ENCODE measurements around the gene SCYGR5.

The SCYGR5 gene

DNA sequence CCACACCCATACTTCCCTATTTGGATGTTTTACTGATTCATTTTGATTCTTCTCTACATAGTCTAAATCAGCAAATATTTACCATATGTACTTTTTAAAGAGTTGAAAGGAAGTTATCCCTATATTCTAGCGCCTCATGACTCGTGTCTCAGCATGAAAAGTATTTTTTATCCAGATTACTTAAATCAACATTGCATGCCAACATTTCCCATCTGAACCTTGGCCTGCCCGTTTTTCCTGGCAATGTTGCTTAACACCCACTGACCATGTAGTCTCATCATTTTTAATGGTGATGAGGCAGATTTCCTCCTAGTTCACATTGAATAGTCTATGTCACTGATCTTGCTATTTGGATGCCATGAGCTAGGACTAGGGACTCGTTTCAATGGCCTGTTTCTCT lies 13.2 kb upstream of the SCYGR5 start:
- no peaks in the 10 kb centered on the region for H3K36me3 Mint-ChIP-seq (ENCODE audit: low read depth)
- H3K27me3 Mint-ChIP-seq (ENCODE audit: low read depth): peaks cover 6% of the 10 kb centered on the region
- no peaks in the 10 kb centered on the region for H3K4me1 Mint-ChIP-seq
- H3K4me3 Mint-ChIP-seq: no peak overlapping the region
- no peaks in the 10 kb centered on the region for H3K9me3 Mint-ChIP-seq
- TF ChIP-seq, protein P1, sequence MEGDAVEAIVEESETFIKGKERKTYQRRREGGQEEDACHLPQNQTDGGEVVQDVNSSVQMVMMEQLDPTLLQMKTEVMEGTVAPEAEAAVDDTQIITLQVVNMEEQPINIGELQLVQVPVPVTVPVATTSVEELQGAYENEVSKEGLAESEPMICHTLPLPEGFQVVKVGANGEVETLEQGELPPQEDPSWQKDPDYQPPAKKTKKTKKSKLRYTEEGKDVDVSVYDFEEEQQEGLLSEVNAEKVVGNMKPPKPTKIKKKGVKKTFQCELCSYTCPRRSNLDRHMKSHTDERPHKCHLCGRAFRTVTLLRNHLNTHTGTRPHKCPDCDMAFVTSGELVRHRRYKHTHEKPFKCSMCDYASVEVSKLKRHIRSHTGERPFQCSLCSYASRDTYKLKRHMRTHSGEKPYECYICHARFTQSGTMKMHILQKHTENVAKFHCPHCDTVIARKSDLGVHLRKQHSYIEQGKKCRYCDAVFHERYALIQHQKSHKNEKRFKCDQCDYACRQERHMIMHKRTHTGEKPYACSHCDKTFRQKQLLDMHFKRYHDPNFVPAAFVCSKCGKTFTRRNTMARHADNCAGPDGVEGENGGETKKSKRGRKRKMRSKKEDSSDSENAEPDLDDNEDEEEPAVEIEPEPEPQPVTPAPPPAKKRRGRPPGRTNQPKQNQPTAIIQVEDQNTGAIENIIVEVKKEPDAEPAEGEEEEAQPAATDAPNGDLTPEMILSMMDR (IDR thresholded peaks at IDR 0.05; ENCODE audit: unreplicated experiment in 3 of 3): no peak
- no peak overlapping the region for H3K27ac Mint-ChIP-seq

DNA sequence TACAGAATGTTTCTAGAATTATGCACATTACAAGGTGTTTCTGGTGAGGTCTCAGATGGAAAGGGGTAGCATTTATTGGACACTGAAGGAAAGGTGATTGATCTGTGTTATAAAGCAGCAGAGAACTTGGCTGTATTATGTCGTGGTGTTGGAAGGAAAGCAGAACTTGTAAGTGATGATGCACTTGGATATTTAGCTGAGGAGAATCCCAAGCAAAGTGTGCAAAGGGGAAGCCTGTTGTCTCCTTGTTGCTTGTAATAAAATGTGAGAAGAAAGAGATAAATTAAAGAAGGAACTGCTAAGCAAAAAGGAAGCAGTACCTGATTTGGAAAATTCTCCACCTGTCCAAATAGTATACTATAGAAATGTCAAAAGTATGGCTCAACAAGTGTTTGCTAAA lies 12.2 kb upstream of the SCYGR5 start:
- Mint-ChIP-seq H3K9me3 (no peaks in the 10 kb centered on the region), H3K36me3 (ENCODE audit: low read depth) (no peaks in the 10 kb centered on the region), H3K4me3 (no peak overlapping the region), H3K4me1 (no peaks in the 10 kb centered on the region), H3K27me3 (ENCODE audit: low read depth) (peaks cover 6% of the 10 kb centered on the region), H3K27ac (no peak overlapping the region)
- TF ChIP-seq, protein P1 (IDR thresholded peaks at IDR 0.05; ENCODE audit: unreplicated experiment in 3 of 3): no peak

DNA sequence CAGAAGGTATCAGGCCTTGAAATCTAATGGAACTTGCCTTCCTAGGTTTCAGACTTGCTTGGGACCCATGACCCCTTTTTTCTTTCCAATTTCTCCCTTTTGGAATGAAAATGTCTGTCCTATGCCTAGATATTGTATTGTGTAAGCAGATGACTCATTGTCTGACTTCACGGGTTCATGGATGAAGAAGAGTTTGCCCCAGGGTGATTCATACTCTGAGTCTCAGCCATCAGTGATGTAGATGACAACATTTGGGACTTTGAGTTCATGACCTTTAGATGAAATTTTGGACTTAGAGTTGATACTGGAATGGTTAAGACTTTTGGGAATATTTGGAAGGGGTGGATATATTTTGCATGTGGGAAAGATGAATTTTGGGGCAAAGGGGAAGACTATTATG lies 11.2 kb upstream of the SCYGR5 start:
- H3K4me3 Mint-ChIP-seq: no peak overlapping the region
- H3K27me3 Mint-ChIP-seq (ENCODE audit: low read depth): peaks cover 6% of the 10 kb centered on the region
- H3K27ac Mint-ChIP-seq: no peak overlapping the region
- no peaks in the 10 kb centered on the region for H3K4me1 Mint-ChIP-seq
- no peaks in the 10 kb centered on the region for H3K36me3 Mint-ChIP-seq (ENCODE audit: low read depth)
- no peaks in the 10 kb centered on the region for H3K9me3 Mint-ChIP-seq
- TF ChIP-seq, protein P1 (IDR thresholded peaks at IDR 0.05; ENCODE audit: unreplicated experiment in 3 of 3): no peak

DNA sequence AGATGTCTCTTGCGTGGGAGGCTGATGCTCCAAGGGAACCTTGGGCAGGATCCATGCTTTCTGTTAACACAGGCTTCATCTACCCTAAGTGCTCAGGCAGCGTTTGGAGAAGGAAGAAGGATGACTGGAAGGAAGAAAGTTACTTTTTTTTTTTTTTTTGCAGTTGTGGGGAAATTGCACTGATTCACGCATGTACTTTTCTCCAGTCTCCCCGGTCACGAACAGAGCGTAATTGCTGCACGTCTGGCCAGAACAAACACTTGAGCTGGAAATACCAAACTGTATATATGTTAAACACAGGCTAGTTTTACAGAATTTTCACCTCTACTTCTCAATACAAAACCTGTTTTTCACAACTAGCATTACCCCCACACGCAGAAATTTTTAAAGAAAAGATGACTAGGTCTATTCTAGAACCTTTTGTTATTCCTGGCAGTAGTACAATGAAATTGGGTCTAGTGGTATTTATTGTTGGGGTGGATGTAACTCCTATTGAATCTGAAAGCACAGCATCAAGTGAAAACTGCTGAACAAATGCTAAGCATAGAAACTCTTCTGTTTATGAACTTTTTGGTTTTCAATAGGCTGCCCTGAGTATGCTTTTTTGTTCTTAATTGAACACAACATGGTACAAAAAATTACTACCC lies 9.3 kb upstream of the SCYGR5 start:
- no peaks in the 10 kb centered on the region for H3K9me3 Mint-ChIP-seq
- no peak overlapping the region for H3K27ac Mint-ChIP-seq
- no peaks in the 10 kb centered on the region for H3K4me1 Mint-ChIP-seq
- no peaks in the 10 kb centered on the region for H3K36me3 Mint-ChIP-seq (ENCODE audit: low read depth)
- TF ChIP-seq, protein P1 (IDR thresholded peaks at IDR 0.05; ENCODE audit: unreplicated experiment in 3 of 3): no peak
- no peak overlapping the region for H3K4me3 Mint-ChIP-seq
- peaks cover 6% of the 10 kb centered on the region for H3K27me3 Mint-ChIP-seq (ENCODE audit: low read depth)

DNA sequence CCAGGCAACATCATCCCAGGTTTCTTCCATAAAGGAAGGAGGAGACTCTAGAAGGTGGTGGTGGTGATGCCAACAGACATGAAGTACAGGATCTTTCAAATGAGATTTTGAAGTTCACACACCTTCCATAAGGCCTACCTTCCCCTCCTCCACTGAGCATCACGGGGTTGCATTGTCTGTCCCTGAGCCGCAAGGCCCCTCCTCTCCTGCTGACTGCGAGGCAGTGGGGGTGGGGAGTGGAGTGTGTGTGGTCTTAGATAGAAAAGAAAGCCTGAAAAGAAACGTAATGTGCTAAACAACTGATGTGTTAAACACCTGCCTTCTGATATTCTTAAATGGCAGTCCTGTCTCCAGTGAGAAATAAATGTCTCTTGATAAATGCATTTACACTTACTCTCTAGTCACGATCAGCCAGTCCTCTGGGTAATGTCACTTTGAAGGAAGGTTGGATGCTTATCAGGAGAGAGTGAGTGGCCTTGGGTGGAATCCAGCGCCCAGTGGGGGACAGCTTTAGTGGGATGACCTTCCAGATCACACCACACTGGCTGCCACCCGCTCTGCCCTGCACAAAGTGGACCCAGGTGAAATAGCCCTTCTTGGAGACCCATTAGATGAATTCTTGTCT lies 5.5 kb upstream of the SCYGR5 start:
- Mint-ChIP-seq H3K9me3 (no peaks in the 10 kb centered on the region), H3K36me3 (ENCODE audit: low read depth) (no peaks in the 10 kb centered on the region), H3K27ac (no peak overlapping the region), H3K27me3 (ENCODE audit: low read depth) (peaks cover 6% of the 10 kb centered on the region), H3K4me3 (no peak overlapping the region), H3K4me1 (no peaks in the 10 kb centered on the region)
- TF ChIP-seq, protein P1 (IDR thresholded peaks at IDR 0.05; ENCODE audit: unreplicated experiment in 3 of 3): no peak

DNA sequence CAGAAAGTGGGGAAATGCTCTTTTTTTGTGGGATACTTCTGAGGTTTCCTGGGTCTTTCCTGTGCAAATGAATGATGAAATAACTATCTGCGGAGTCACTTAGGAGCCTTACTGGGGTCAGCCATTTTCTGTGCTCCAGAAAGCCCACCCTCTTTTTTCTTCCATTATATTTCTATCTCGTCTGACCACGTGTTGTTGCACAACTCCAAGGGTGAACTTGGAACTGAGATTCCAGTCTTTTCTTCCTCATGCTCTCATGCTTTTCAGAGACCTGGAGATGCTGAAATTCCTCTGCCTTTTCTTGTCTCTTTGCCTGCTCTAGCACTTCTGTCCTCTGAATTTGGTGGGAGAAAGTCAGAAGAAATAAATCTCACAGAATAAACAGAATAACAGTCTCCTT lies 4.8 kb upstream of the SCYGR5 start:
- TF ChIP-seq, protein P1 (IDR thresholded peaks at IDR 0.05; ENCODE audit: unreplicated experiment in 3 of 3): no peak
- Mint-ChIP-seq H3K4me1 (no peaks in the 10 kb centered on the region), H3K27me3 (ENCODE audit: low read depth) (peaks cover 6% of the 10 kb centered on the region)

More for the DNA sequence above, 4.8 kb upstream of the SCYGR5 start:
- Mint-ChIP-seq H3K9me3 (no peaks in the 10 kb centered on the region), H3K27ac (no peak overlapping the region), H3K4me3 (no peak overlapping the region), H3K36me3 (ENCODE audit: low read depth) (no peaks in the 10 kb centered on the region)

Data from nephron (organoid).